Measurements from ENCODE around the gene RFX6.

GRCh38 chr6:116955773-116956172 lies 78.7 kb downstream of the RFX6 start:
- TF ChIP-seq EZH2 (IDR thresholded peaks at IDR 0.05) (no peak), POLR2AphosphoS5 (IDR thresholded peaks at IDR 0.05; ENCODE audit: borderline replicate concordance, low read depth, low read length) (no peak)
